GM12891 (cell line): Measurements from ENCODE around the gene TTC28.

Source experiments
- PAX5 ChIP-seq: IDR thresholded peaks from 2 replicates; pipeline ENCODE4 v1.6.1; 2011; ENCODE audit warnings: low read length, moderate library complexity, mild to moderate bottlenecking; ENCODE audit not compliant: insufficient read depth, severe bottlenecking
- POLR2A ChIP-seq: IDR thresholded peaks from 2 replicates; pipeline ENCODE4 v1.6.1; 2011; ENCODE audit warnings: low read depth, low read length, control low read depth
- POLR2AphosphoS5 ChIP-seq: IDR thresholded peaks from 2 replicates; pipeline ENCODE4 v1.6.1; 2011; ENCODE audit warnings: low read depth, low read length, control low read depth

DNA sequence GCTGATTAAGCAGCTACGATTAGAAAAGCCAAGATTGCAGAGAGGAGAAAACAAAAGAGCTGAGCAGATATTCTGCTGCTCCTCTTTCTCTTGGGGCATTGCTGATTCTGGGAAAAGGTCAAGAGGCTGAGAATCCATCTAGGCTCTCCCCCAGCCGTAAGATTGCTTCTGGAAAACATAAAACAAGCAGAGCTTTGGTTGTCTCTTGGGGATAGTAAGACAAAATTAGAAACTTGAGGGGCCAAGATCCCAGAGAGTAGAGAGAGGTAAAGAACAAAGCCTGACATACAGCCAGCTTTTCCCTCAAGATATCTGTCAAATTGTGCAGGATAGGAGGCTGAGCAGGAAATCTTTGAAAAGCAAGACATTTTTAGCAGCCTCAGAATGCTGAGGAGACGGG is 158.2 kb downstream of the TTC28 start:
- TF ChIP-seq POLR2A, result no peak
- TF ChIP-seq PAX5, result no peak
- no peak for TF ChIP-seq POLR2AphosphoS5
